ENCODE results near the gene DEDD2.

DNA sequence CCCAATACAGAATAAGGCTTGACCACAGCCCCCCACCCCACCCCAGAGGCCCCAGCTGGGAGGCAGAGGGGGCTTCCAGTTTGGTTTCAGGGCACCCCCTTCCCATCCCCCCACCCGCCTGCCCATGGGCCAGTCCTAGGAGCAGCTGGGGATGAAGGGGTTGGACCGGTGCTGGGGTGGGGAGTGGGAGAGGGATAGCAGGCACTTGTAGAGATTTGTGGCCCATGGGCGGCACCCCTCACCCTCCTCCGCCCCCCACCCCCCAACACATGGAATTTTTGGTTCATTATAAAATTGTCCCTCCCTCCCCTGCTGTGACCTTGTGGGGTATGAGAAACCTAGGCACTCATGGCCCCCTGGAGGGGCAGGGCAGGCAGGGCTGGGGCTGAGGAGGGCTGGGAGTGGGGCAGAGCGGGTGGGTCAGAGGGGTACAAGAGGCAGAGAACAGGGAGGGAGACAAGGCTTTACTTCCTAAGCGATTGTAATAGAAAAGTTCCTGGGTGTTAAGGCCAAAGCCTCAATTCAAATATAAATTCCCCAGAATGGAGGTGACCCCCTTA is 30.2 kb upstream of the DEDD2 start:
- no peak for TF ChIP-seq POLR2A (IDR thresholded peaks at IDR 0.05)
- TF ChIP-seq, protein P1, sequence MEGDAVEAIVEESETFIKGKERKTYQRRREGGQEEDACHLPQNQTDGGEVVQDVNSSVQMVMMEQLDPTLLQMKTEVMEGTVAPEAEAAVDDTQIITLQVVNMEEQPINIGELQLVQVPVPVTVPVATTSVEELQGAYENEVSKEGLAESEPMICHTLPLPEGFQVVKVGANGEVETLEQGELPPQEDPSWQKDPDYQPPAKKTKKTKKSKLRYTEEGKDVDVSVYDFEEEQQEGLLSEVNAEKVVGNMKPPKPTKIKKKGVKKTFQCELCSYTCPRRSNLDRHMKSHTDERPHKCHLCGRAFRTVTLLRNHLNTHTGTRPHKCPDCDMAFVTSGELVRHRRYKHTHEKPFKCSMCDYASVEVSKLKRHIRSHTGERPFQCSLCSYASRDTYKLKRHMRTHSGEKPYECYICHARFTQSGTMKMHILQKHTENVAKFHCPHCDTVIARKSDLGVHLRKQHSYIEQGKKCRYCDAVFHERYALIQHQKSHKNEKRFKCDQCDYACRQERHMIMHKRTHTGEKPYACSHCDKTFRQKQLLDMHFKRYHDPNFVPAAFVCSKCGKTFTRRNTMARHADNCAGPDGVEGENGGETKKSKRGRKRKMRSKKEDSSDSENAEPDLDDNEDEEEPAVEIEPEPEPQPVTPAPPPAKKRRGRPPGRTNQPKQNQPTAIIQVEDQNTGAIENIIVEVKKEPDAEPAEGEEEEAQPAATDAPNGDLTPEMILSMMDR (IDR thresholded peaks at IDR 0.05): no peak

All from testis (tissue), 2 donors.